HG03060 (cell line): Measurements from ENCODE around the gene AIM2.
"Not testable (repeated sequence)": the region's sequence is repeated elsewhere in the genome, so short reads cannot be mapped to it uniquely, and the experiment has no call there.

Source experiments
- ATAC-seq: cut with Tn5 transposase; IDR thresholded peaks from one replicate; pipeline ENCODE4 v1.9.1; 2021; ENCODE audit warnings: low read depth, moderate number of reproducible peaks; ENCODE audit not compliant: unreplicated experiment

AIM2 gene

GRCh38 chr1:159081626-159082025, 5.1 kb upstream of the AIM2 start:
- ATAC-seq = no peak

- no peak for ATAC-seq
Measured at GRCh38 chr1:159079525-159079924, 3.0 kb upstream of the AIM2 start.

GRCh38 chr1:159077120-159077961, 775 bp upstream of the AIM2 start:
- ATAC-seq = peak; percentile 55

- no peak for ATAC-seq
Measured at GRCh38 chr1:159071970-159072582, 4.5 kb downstream of the AIM2 start.

GRCh38 chr1:159068886-159069285, 7.7 kb downstream of the AIM2 start:
- no peak for ATAC-seq

GRCh38 chr1:159067699-159068621, 8.6 kb downstream of the AIM2 start:
- ATAC-seq = peak; percentile 90

- no peak for ATAC-seq
Measured at GRCh38 chr1:159066108-159066507, 10.5 kb downstream of the AIM2 start.

- no peak for ATAC-seq
Measured at GRCh38 chr1:159065106-159065505, 11.5 kb downstream of the AIM2 start.

GRCh38 chr1:159058751-159059150, 17.8 kb downstream of the AIM2 start:
- ATAC-seq = no peak

GRCh38 chr1:159056069-159056698, 20.4 kb downstream of the AIM2 start:
- ATAC-seq = no peak

- ATAC-seq = no peak
Measured at GRCh38 chr1:159055181-159055641, 21.4 kb downstream of the AIM2 start.

- ATAC-seq = no peak
Measured at GRCh38 chr1:159054427-159054826, 22.1 kb downstream of the AIM2 start.

GRCh38 chr1:159051436-159051835, 25.1 kb downstream of the AIM2 start:
- ATAC-seq = no peak

GRCh38 chr1:159046486-159046885, 30.1 kb downstream of the AIM2 start:
- ATAC-seq = not testable (repeated sequence)

- no peak for ATAC-seq
Measured at GRCh38 chr1:159040893-159041724, 35.5 kb downstream of the AIM2 start.

- no peak for ATAC-seq
Measured at GRCh38 chr1:159040206-159040605, 36.4 kb downstream of the AIM2 start.

GRCh38 chr1:159030877-159031447, 45.6 kb downstream of the AIM2 start:
- ATAC-seq = no peak

- ATAC-seq = no peak
Measured at GRCh38 chr1:159030311-159030710, 46.3 kb downstream of the AIM2 start.

- ATAC-seq = not testable (repeated sequence)
Measured at GRCh38 chr1:159026841-159027240, 49.7 kb downstream of the AIM2 start.
